WTC11 (cell line): ENCODE measurements around the gene C6orf52. TPM values are rescaled to one million over a fixed set of nuclear protein-coding genes. Genes with fewer than 3 reads are reported as not detected.

Source experiments
- ATAC-seq: fragments of 200-7000 bp; cut with Tn5 transposase; 2 replicates; pipeline ENCODE4 v1.10.0; 2021; ENCODE audit warnings: mild to moderate bottlenecking, moderate library complexity
- CTCF ChIA-PET: fragments of 300-600 bp; sonication (Branson Sonifier 250); formaldehyde crosslinking; loops from one replicate; lab custom pipeline; 2021; ENCODE audit warnings: antibody characterized with exemption; lab: Charles Lee
- POLR2A ChIA-PET: fragments of 350-600 bp; sonication (Branson Sonifier 250); formaldehyde crosslinking; loops from one replicate; lab custom pipeline; 2021; ENCODE audit warnings: antibody characterized with exemption; lab: Charles Lee
- DNase-seq: peaks from one replicate; pipeline ENCODE4 v3.0.0; 2021; ENCODE audit warnings: low spot score
- H3K27ac Mint-ChIP-seq: 2 replicates; pipeline ENCODE4 v1.8.0; 2021; ENCODE audit warnings: mixed read lengths
- H3K27me3 Mint-ChIP-seq: 2 replicates; pipeline ENCODE4 v1.8.0; 2021; ENCODE audit warnings: low read depth, mild to moderate bottlenecking, moderate library complexity, mixed read lengths
- H3K36me3 Mint-ChIP-seq: 2 replicates; pipeline ENCODE4 v1.8.0; 2021; ENCODE audit warnings: mixed read lengths
- H3K4me1 Mint-ChIP-seq: 2 replicates; pipeline ENCODE4 v1.8.0; 2022; ENCODE audit warnings: mixed read lengths
- H3K4me3 Mint-ChIP-seq: 2 replicates; pipeline ENCODE4 v1.8.0; 2021; ENCODE audit warnings: mild to moderate bottlenecking, moderate library complexity, mixed read lengths
- H3K9me3 Mint-ChIP-seq: 2 replicates; pipeline ENCODE4 v1.8.0; 2021; ENCODE audit warnings: mixed read lengths
- CBFB ChIP-seq: sonication (generic); formaldehyde crosslinking; IDR thresholded peaks from 2 replicates; pipeline ENCODE4 v1.8.1; 2022; ENCODE audit warnings: mild to moderate bottlenecking, low read depth, missing genetic modification reagents
- CREB1 ChIP-seq: sonication (generic); formaldehyde crosslinking; IDR thresholded peaks from 2 replicates; pipeline ENCODE4 v1.8.0; 2023; ENCODE audit warnings: mild to moderate bottlenecking, missing genetic modification reagents
- GTF2I ChIP-seq: fragments of 250-450 bp; sonication (Bioruptor Pico); conservative IDR thresholded peaks from 2 replicates; pipeline ENCODE4 v1.4.0; 2021; ENCODE audit warnings: mild to moderate bottlenecking
- KAT7 ChIP-seq: sonication (generic); formaldehyde crosslinking; IDR thresholded peaks from 2 replicates; pipeline ENCODE4 v1.8.1; 2023; ENCODE audit warnings: missing genetic modification reagents, mild to moderate bottlenecking, borderline replicate concordance
- NFYB ChIP-seq: sonication (generic); formaldehyde crosslinking; conservative IDR thresholded peaks from 2 replicates; pipeline ENCODE4 v1.8.0; 2022; ENCODE audit warnings: low read depth, missing genetic modification reagents
- OVOL2 ChIP-seq: fragments of 250-450 bp; sonication (Bioruptor Pico); IDR thresholded peaks from 2 replicates; pipeline ENCODE4 v1.9.0; 2021; ENCODE audit warnings: mild to moderate bottlenecking, borderline replicate concordance
- TCF7 ChIP-seq: sonication (generic); formaldehyde crosslinking; IDR thresholded peaks from 2 replicates; pipeline ENCODE4 v1.8.0; 2022; ENCODE audit warnings: mild to moderate bottlenecking, low read depth, missing genetic modification reagents, moderate library complexity
- TEAD1 ChIP-seq: sonication (generic); formaldehyde crosslinking; IDR thresholded peaks from 2 replicates; pipeline ENCODE4 v1.8.0; 2022; ENCODE audit warnings: mild to moderate bottlenecking, missing genetic modification reagents
- ZNF121 ChIP-seq: sonication (generic); formaldehyde crosslinking; IDR thresholded peaks from 2 replicates; pipeline ENCODE4 v1.8.0; 2023; ENCODE audit warnings: missing genetic modification reagents
- ZNF138 ChIP-seq: sonication (generic); formaldehyde crosslinking; conservative IDR thresholded peaks from 2 replicates; pipeline ENCODE4 v1.8.1; 2022; ENCODE audit warnings: mild to moderate bottlenecking, moderate library complexity, missing genetic modification reagents
- ZNF232 ChIP-seq: sonication (generic); formaldehyde crosslinking; IDR thresholded peaks from 2 replicates; pipeline ENCODE4 v1.8.0; 2022; ENCODE audit warnings: mild to moderate bottlenecking, missing genetic modification reagents
- ZNF317 ChIP-seq: sonication (generic); formaldehyde crosslinking; IDR thresholded peaks from 2 replicates; pipeline ENCODE4 v1.8.1; 2023; ENCODE audit warnings: low read depth, mild to moderate bottlenecking, moderate library complexity, missing genetic modification reagents, borderline replicate concordance
- ZNF671 ChIP-seq: fragments of 250-450 bp; sonication (Bioruptor Pico); IDR thresholded peaks from 2 replicates; pipeline ENCODE4 v1.8.0; 2021; ENCODE audit warnings: mild to moderate bottlenecking
- total RNA-seq: library from RNA; stranded (reverse); gene quantifications from 3 replicates; pipeline ENCODE4 v1.2.3, GENCODE V29; 2021
- TF ChIP-seq, protein P1 (sequence below): sonication (generic); formaldehyde crosslinking; IDR thresholded peaks from 2 replicates; pipeline ENCODE4 v1.8.1; 2022; ENCODE audit warnings: mild to moderate bottlenecking, missing genetic modification reagents, moderate library complexity, borderline replicate concordance
- TF ChIP-seq, protein P2 (sequence below): sonication (generic); formaldehyde crosslinking; IDR thresholded peaks from 2 replicates; pipeline ENCODE4 v1.8.1; 2022; ENCODE audit warnings: low read depth, mild to moderate bottlenecking, moderate library complexity, missing genetic modification reagents, borderline replicate concordance
- TF ChIP-seq, protein P3 (sequence below): sonication (generic); formaldehyde crosslinking; IDR thresholded peaks from 2 replicates; pipeline ENCODE4 v1.8.0; 2023; ENCODE audit warnings: missing genetic modification reagents, mild to moderate bottlenecking, borderline replicate concordance
- TF ChIP-seq, protein P4 (sequence below): sonication (generic); formaldehyde crosslinking; IDR thresholded peaks from 2 replicates; pipeline ENCODE4 v1.8.1; 2023; ENCODE audit warnings: mild to moderate bottlenecking, missing genetic modification reagents

C6orf52 gene
- total RNA-seq, 1 experiment from 2014 or later = 0.42 TPM

DNA sequence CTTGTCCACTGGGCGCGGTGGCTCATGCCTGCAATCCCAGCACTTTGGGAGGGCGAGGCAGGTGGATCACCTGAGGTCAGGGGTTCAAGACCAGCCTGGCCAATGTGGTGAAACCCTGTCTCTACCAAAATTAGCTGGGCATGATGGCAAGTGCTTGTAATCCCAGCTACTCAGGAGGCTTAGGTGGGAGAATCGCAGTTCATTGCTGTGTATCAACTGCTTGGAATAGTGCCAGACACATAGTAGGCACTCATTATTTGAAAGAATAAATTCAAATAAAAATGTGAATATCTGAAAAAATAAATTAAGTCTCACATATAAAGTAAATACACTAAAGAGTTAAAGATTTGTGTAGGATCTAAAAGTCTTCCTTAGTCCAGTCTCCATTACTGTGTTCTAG lies 2.2 kb upstream of the C6orf52 start:
- no peaks in the 10 kb centered on the region for H3K27me3 Mint-ChIP-seq
- CTCF ChIA-PET = no interaction called here
- no peak for TF ChIP-seq ZNF317 (CRISPR knock-in tag)
- no peak for TF ChIP-seq ZNF671 (CRISPR knock-in tag)
- no peak for TF ChIP-seq KAT7 (CRISPR knock-in tag)
- TF ChIP-seq, protein P1, sequence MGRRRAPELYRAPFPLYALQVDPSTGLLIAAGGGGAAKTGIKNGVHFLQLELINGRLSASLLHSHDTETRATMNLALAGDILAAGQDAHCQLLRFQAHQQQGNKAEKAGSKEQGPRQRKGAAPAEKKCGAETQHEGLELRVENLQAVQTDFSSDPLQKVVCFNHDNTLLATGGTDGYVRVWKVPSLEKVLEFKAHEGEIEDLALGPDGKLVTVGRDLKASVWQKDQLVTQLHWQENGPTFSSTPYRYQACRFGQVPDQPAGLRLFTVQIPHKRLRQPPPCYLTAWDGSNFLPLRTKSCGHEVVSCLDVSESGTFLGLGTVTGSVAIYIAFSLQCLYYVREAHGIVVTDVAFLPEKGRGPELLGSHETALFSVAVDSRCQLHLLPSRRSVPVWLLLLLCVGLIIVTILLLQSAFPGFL (CRISPR knock-in tag) = no peak
- TF ChIP-seq CREB1 (CRISPR knock-in tag) = no peak
- TF ChIP-seq, all 79 proteins: peak for 0
- ATAC-seq (no peak), DNase-seq (no peak)
- POLR2A ChIA-PET = no interaction called here
- H3K4me1 Mint-ChIP-seq = peaks cover 24% of the 10 kb centered on the region
- H3K9me3 Mint-ChIP-seq = no peaks in the 10 kb centered on the region
- H3K36me3 Mint-ChIP-seq = peaks cover 39% of the 10 kb centered on the region
- peak overlapping the region; percentile 99 for H3K4me3 Mint-ChIP-seq
- H3K27ac Mint-ChIP-seq = no peak overlapping the region; the same call in 1 of the 2 replicates

DNA sequence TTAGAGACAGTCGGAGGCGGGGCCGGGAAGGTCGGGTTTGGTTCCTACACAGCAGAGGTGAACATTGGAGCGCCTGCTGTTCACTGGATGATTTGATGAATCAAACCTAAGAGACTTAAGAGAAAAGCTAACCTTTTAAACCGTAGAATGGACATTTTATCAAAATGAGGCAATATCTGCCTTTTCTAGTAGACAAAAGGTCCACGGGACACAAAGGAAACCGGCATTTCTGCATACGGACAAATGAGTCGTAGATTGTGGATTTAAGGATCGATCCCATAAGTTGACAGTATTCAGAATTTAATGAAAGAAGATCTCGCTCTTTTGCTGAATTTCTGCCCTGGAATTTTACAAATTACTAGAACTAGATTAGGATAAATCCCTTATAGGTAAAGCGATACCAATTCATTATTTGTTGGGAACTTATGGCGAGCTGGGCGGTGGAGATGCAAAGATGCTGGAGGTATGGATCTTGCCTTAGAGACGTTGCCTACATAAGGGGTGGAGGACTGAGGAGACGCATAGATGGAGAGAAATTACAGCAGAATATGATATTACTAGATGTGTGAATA lies 756 bp upstream of the C6orf52 start:
- H3K9me3 Mint-ChIP-seq = no peaks in the 10 kb centered on the region
- ATAC-seq = no peak
- CTCF ChIA-PET = interaction anchor here (0.6 to 1.8 kb wide), 11 partner anchors 34 to 441 kb away, joined by 3 to 13 read pairs (median 4); no protein-coding TSS in a partner anchor
- peak overlapping the region; percentile 99 for H3K4me3 Mint-ChIP-seq
- POLR2A ChIA-PET = interaction anchor here (0.5 to 2.3 kb wide), 16 partner anchors 15 to 1380 kb away, joined by 3 to 12 read pairs (median 4); partner anchors contain the start of genes MAK, TMEM14B and TMEM14C
- TF ChIP-seq ZNF232 (CRISPR knock-in tag) (0 out of 2 replicates have a peak, but pooled peaks have one; percentile 2), TCF7 (no peak)
- DNase-seq = no peak
- H3K4me1 Mint-ChIP-seq = peaks cover 35% of the 10 kb centered on the region
- H3K27ac Mint-ChIP-seq = peak overlapping the region; percentile 100
- H3K36me3 Mint-ChIP-seq = peaks cover 25% of the 10 kb centered on the region
- H3K27me3 Mint-ChIP-seq = no peaks in the 10 kb centered on the region

DNA sequence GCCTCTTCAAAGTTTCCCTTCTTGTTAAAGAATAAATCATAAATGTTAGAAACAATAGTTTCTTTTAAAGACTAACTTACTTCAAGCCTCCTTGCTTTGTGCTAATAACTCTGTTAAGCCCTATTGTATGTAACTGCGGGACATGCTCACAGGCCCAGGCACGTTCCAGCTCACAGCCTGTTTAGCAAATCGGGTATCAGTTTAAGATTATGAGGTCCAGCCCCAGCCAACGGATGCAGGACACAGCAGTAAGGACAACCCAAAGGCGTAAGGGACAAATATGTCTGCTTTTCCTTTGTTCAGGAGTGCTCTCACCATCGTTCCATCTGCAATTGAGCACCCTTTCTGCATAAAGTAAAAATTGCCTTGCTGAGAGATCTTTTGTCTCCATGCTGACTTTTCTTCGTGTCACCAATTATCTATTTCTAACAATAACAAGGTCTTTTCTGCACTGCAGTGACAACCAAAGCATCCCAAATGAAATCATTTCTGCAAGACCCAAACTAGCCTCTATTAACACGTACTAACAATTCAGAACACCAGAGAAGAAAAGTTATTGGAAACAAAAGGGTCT lies 1.4 kb downstream of the C6orf52 start:
- POLR2A ChIA-PET = no interaction called here
- no peak for TF ChIP-seq ZNF138 (CRISPR knock-in tag)
- 0 out of 2 replicates have a peak, but pooled peaks have one; percentile 22 for TF ChIP-seq ZNF121 (CRISPR knock-in tag)
- DNase-seq (no peak), ATAC-seq (no peak)
- Mint-ChIP-seq H3K36me3 (peaks cover 15% of the 10 kb centered on the region), H3K27ac (peak overlapping the region; percentile 96), H3K4me3 (peak overlapping the region; percentile 99), H3K4me1 (peaks cover 37% of the 10 kb centered on the region), H3K27me3 (no peaks in the 10 kb centered on the region), H3K9me3 (no peaks in the 10 kb centered on the region)
- CTCF ChIA-PET = interaction anchor here (1.0 kb wide), 1 partner anchor 67 kb away, joined by 3 read pairs; no protein-coding TSS in a partner anchor

DNA sequence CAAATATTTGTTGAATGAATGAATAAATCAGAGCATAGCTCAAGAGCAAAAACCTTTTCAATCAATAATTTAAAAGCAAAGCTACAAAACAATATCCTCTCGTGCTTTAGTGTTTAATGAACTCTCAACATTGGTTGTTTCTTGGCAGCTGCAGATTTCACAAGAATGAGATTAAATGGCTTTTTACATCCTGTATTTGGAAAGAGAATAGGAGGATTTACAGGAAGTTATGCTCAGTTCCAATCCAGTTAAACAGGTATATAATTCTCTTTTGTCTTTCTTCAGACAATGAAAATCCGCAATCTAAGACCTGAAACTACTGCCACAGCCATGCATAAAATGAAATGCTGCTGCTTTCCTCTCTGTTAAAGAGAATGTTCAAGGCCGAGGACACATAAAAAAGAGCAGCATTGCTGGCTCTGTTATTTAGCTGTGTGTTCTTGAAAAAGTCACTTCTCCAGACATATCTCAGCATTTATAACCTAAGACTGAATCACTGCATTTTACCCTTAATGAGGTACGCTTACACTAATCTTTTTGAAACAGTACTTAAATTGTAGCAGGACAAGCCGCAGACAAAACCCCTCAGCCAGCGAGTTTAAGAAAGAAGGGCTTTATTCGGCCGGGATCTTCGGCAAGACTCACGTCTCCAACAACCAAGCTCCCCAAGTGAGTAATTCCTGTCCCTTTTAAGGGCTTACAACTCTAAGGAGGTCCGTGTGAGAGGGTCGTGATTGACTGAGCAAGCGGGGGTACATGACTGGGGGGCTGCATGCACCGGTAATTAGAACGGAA lies 3.6 kb downstream of the C6orf52 start:
- Mint-ChIP-seq H3K9me3 (no peaks in the 10 kb centered on the region), H3K36me3 (0 out of 2 replicates have a peak, but pooled peaks cover 3% of the 10 kb centered on the region), H3K27me3 (no peaks in the 10 kb centered on the region), H3K27ac (peak overlapping the region; percentile 81), H3K4me1 (peaks cover 42% of the 10 kb centered on the region), H3K4me3 (no peak overlapping the region)
- no peak for DNase-seq
- POLR2A ChIA-PET = no interaction called here
- ATAC-seq = no peak
- CTCF ChIA-PET = interaction anchor here (1.3 kb wide), 1 partner anchor 181 kb away, joined by 3 read pairs; no protein-coding TSS in a partner anchor
- no peak for TF ChIP-seq GTF2I (CRISPR knock-in tag)
- TF ChIP-seq TEAD1 (CRISPR knock-in tag) = no peak
- TF ChIP-seq, protein P2, sequence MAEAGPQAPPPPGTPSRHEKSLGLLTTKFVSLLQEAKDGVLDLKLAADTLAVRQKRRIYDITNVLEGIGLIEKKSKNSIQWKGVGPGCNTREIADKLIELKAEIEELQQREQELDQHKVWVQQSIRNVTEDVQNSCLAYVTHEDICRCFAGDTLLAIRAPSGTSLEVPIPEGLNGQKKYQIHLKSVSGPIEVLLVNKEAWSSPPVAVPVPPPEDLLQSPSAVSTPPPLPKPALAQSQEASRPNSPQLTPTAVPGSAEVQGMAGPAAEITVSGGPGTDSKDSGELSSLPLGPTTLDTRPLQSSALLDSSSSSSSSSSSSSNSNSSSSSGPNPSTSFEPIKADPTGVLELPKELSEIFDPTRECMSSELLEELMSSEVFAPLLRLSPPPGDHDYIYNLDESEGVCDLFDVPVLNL (CRISPR knock-in tag) = no peak
- no peak for TF ChIP-seq CBFB
- TF ChIP-seq, protein P3, sequence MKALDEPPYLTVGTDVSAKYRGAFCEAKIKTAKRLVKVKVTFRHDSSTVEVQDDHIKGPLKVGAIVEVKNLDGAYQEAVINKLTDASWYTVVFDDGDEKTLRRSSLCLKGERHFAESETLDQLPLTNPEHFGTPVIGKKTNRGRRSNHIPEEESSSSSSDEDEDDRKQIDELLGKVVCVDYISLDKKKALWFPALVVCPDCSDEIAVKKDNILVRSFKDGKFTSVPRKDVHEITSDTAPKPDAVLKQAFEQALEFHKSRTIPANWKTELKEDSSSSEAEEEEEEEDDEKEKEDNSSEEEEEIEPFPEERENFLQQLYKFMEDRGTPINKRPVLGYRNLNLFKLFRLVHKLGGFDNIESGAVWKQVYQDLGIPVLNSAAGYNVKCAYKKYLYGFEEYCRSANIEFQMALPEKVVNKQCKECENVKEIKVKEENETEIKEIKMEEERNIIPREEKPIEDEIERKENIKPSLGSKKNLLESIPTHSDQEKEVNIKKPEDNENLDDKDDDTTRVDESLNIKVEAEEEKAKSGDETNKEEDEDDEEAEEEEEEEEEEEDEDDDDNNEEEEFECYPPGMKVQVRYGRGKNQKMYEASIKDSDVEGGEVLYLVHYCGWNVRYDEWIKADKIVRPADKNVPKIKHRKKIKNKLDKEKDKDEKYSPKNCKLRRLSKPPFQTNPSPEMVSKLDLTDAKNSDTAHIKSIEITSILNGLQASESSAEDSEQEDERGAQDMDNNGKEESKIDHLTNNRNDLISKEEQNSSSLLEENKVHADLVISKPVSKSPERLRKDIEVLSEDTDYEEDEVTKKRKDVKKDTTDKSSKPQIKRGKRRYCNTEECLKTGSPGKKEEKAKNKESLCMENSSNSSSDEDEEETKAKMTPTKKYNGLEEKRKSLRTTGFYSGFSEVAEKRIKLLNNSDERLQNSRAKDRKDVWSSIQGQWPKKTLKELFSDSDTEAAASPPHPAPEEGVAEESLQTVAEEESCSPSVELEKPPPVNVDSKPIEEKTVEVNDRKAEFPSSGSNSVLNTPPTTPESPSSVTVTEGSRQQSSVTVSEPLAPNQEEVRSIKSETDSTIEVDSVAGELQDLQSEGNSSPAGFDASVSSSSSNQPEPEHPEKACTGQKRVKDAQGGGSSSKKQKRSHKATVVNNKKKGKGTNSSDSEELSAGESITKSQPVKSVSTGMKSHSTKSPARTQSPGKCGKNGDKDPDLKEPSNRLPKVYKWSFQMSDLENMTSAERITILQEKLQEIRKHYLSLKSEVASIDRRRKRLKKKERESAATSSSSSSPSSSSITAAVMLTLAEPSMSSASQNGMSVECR (CRISPR knock-in tag) = no peak
- no peak for TF ChIP-seq OVOL2 (CRISPR knock-in tag)
- no peak for TF ChIP-seq NFYB
- TF ChIP-seq, protein P4, sequence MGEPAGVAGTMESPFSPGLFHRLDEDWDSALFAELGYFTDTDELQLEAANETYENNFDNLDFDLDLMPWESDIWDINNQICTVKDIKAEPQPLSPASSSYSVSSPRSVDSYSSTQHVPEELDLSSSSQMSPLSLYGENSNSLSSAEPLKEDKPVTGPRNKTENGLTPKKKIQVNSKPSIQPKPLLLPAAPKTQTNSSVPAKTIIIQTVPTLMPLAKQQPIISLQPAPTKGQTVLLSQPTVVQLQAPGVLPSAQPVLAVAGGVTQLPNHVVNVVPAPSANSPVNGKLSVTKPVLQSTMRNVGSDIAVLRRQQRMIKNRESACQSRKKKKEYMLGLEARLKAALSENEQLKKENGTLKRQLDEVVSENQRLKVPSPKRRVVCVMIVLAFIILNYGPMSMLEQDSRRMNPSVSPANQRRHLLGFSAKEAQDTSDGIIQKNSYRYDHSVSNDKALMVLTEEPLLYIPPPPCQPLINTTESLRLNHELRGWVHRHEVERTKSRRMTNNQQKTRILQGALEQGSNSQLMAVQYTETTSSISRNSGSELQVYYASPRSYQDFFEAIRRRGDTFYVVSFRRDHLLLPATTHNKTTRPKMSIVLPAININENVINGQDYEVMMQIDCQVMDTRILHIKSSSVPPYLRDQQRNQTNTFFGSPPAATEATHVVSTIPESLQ (CRISPR knock-in tag) = no peak
